ENCODE results near the gene VPS26B.

- TF ChIP-seq, protein P1, sequence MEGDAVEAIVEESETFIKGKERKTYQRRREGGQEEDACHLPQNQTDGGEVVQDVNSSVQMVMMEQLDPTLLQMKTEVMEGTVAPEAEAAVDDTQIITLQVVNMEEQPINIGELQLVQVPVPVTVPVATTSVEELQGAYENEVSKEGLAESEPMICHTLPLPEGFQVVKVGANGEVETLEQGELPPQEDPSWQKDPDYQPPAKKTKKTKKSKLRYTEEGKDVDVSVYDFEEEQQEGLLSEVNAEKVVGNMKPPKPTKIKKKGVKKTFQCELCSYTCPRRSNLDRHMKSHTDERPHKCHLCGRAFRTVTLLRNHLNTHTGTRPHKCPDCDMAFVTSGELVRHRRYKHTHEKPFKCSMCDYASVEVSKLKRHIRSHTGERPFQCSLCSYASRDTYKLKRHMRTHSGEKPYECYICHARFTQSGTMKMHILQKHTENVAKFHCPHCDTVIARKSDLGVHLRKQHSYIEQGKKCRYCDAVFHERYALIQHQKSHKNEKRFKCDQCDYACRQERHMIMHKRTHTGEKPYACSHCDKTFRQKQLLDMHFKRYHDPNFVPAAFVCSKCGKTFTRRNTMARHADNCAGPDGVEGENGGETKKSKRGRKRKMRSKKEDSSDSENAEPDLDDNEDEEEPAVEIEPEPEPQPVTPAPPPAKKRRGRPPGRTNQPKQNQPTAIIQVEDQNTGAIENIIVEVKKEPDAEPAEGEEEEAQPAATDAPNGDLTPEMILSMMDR (IDR thresholded peaks at IDR 0.05; ENCODE audit: insufficient read depth, low read depth, low read length), result no peak
- TF ChIP-seq EZH2 (IDR thresholded peaks at IDR 0.05; ENCODE audit: insufficient read depth, low read length), result no peak
Measured at GRCh38 chr11:134233729-134234179, 9.3 kb downstream of the VPS26B start.
